Panc1 (cell line): ENCODE data around the gene CRISPLD2. TPM values are rescaled to one million over a fixed set of nuclear protein-coding genes. Genes with fewer than 3 reads are reported as not detected.

Experiments used
- ATAC-seq: fragments of 200-7000 bp; cut with Tn5 transposase; 2 replicates; pipeline ENCODE4 v1.9.1; 2020; ENCODE audit warnings: mild to moderate bottlenecking, moderate library complexity
- BruUV-seq: library from RNA; stranded (reverse); fragments of 400-500 nt; replicated peaks from 2 replicates; lab custom pipeline; 2021; lab: Mats Ljungman, UMichigan
- CTCF ChIA-PET: fragments of 300-600 bp; sonication (Branson Sonifier 250); formaldehyde crosslinking; loops from one replicate; lab custom pipeline; 2022; ENCODE audit warnings: antibody characterized with exemption; lab: Charles Lee
- POLR2A ChIA-PET: fragments of 300-600 bp; sonication (Branson Sonifier 250); formaldehyde crosslinking; loops from one replicate; lab custom pipeline; 2022; ENCODE audit warnings: antibody characterized with exemption; lab: Charles Lee
- DNase-seq: peaks from one replicate; pipeline ENCODE4 v3.0.0-alpha.2; 2010; ENCODE audit warnings: low read depth, low spot score
- H3K27ac ChIP-seq: 2 replicates; pipeline ENCODE4 v1.5.1; 2011; ENCODE audit warnings: mild to moderate bottlenecking, low read length, inconsistent platforms
- H3K27me3 ChIP-seq: fragments of 200-500 bp; sonication (Bioruptor generic); 2 replicates; pipeline ENCODE4 v1.6.0; 2014; ENCODE audit warnings: low read length, inconsistent platforms; ENCODE audit not compliant: control insufficient read depth, insufficient read depth
- H3K36me3 ChIP-seq: fragments of 200-500 bp; sonication (Bioruptor generic); 2 replicates; pipeline ENCODE4 v1.5.1; 2014; ENCODE audit warnings: inconsistent platforms, mild to moderate bottlenecking, low read length, moderate library complexity; ENCODE audit not compliant: control insufficient read depth, insufficient read depth
- H3K4me1 ChIP-seq: 2 replicates; pipeline ENCODE4 v1.5.1; 2011; ENCODE audit warnings: inconsistent platforms, mild to moderate bottlenecking, low read length, moderate library complexity; ENCODE audit not compliant: control insufficient read depth, insufficient read depth
- H3K4me3 ChIP-seq, 2 experiments: 2 replicates each; pipeline ENCODE4 v1.5.1; 2011 to 2012; ENCODE audit warnings: low read depth in 2 of 2, low read length in 2 of 2, mild to moderate bottlenecking in 2 of 2, inconsistent platforms in 1 of 2, moderate library complexity in 1 of 2
- H3K9me3 ChIP-seq: fragments of 200-500 bp; sonication (Bioruptor generic); 2 replicates; pipeline ENCODE4 v1.5.1; 2014; ENCODE audit warnings: low read depth, mild to moderate bottlenecking, inconsistent platforms, low read length, moderate library complexity; ENCODE audit not compliant: control insufficient read depth, insufficient read depth
- POLR2AphosphoS5 ChIP-seq: IDR thresholded peaks from 2 replicates; pipeline ENCODE4 v1.6.1; 2012; ENCODE audit warnings: mild to moderate bottlenecking, low read depth, low read length, moderate library complexity
- SIN3A ChIP-seq: IDR thresholded peaks from 2 replicates; pipeline ENCODE4 v1.6.1; 2012; ENCODE audit warnings: low read depth, mild to moderate bottlenecking, low read length, moderate library complexity, borderline replicate concordance; ENCODE audit not compliant: insufficient read depth
- TCF7L2 ChIP-seq: IDR thresholded peaks from 2 replicates; pipeline ENCODE4 v1.6.1; 2011; ENCODE audit warnings: mild to moderate bottlenecking, low read depth, low read length, inconsistent platforms
- in situ Hi-C: cut with HindIII; loops from 2 replicates; pipeline ENCODE4 v1.10.0; 2016; ENCODE audit warnings: low sequenced_read_pairs, low pct_unique_long_range_greater_than_20kb
- intact Hi-C: fragments of 100-400 bp; cut with micrococcal nuclease; formaldehyde crosslinking; loops from one replicate; pipeline ENCODE4 v1.10.0; 2022; ENCODE audit not compliant: unreplicated experiment
- total RNA-seq: library from RNA; stranded (reverse); gene quantifications from one replicate; pipeline ENCODE4 v1.2.1, GENCODE V29; 2021; ENCODE audit not compliant: unreplicated experiment
- TF ChIP-seq, protein P1 (sequence below), 2 experiments: IDR thresholded peaks; 2 replicates each; pipeline ENCODE4 v1.6.1; 2011 to 2012; ENCODE audit warnings: low read depth in 2 of 2, control low read depth in 1 of 2, low read length in 1 of 2, mild to moderate bottlenecking in 1 of 2, moderate library complexity in 1 of 2; ENCODE audit not compliant: insufficient read depth in 1 of 2
- TF ChIP-seq, protein P2 (sequence below): fragments of 450-650 bp; IDR thresholded peaks from 2 replicates; pipeline ENCODE4 v1.5.1; 2017; ENCODE audit warnings: mild to moderate bottlenecking

CRISPLD2 gene
- total RNA-seq, 1 experiment from 2014 or later: 12.9 TPM

DNA sequence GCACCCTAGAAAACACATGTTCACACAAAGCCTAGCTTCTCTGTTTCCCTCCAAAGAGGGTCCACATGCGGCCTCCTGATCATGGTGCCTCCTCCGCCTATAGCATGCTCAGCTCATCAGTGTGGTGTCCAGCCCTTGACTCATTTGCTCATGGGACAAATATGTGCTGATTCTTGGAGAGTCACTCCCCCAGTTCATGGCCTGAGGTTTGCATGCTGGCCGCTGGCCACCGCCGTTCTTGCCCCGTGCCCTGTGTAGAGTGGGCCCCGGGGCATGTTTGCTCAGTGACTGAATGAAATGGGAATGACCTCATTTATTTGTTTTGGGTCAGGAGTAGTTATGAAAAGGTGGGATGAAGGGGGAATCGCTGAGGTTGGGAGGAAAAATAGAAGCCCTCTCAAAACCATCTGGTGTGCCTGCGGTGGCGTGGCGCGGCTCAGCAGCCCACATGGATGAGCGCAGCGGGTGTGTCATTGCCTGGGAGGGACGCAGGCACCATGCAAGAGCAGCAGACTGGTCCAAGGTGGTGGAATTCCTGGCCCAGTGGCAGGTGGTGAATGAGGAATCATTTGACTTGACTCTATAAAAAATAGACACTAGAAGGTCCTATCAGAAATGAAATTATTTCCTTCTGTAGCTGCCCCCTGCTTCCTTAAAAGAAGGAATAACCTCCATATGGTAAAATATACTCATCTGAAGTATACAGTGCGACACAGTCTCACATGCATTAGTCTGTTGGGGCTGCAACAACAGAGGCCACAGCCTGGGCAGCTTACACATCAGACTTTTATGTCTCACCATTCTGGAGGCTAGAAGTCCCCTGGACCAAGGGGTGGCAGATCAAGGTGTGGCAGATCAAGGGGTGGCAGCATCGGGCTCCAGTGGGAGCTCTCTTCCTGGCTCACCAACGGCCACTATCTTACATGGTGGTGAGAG, 31.7 kb downstream of the CRISPLD2 start:
- POLR2A ChIA-PET: no interaction called here
- H3K27ac ChIP-seq: peak overlapping the region; percentile 80
- intact Hi-C loops: no loop called here

DNA sequence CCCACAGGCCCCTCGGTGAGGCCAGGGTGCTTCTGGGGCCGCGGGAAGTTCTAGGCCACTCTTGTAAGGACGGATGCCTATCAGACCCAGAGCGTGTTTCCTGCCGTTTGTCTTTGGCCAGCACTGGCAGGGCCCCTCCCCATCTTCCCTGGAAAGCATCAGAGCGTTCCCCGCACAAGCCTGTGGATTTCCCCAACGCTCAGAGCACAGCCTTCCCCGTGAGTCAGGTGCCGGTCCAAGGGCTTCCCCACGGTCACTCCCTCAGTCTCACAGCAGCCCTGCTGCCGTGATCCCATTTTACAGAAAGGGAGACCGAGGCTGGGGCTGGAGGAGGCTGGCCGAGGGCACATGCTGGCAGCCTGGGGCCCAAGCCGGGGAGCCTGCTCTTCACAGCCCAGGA, 33.7 kb downstream of the CRISPLD2 start:
- Histone ChIP-seq H3K9me3 (no peaks in the 10 kb centered on the region), H3K36me3 (no peaks in the 10 kb centered on the region), H3K4me3 (no peak overlapping the region), H3K27ac (no peak overlapping the region; the same call in 1 of the 2 replicates), H3K4me1 (peaks cover 32% of the 10 kb centered on the region), H3K27me3 (no peaks in the 10 kb centered on the region)
- TF ChIP-seq POLR2AphosphoS5 (no peak), SIN3A (no peak), TCF7L2 (no peak)
- TF ChIP-seq, protein P1, sequence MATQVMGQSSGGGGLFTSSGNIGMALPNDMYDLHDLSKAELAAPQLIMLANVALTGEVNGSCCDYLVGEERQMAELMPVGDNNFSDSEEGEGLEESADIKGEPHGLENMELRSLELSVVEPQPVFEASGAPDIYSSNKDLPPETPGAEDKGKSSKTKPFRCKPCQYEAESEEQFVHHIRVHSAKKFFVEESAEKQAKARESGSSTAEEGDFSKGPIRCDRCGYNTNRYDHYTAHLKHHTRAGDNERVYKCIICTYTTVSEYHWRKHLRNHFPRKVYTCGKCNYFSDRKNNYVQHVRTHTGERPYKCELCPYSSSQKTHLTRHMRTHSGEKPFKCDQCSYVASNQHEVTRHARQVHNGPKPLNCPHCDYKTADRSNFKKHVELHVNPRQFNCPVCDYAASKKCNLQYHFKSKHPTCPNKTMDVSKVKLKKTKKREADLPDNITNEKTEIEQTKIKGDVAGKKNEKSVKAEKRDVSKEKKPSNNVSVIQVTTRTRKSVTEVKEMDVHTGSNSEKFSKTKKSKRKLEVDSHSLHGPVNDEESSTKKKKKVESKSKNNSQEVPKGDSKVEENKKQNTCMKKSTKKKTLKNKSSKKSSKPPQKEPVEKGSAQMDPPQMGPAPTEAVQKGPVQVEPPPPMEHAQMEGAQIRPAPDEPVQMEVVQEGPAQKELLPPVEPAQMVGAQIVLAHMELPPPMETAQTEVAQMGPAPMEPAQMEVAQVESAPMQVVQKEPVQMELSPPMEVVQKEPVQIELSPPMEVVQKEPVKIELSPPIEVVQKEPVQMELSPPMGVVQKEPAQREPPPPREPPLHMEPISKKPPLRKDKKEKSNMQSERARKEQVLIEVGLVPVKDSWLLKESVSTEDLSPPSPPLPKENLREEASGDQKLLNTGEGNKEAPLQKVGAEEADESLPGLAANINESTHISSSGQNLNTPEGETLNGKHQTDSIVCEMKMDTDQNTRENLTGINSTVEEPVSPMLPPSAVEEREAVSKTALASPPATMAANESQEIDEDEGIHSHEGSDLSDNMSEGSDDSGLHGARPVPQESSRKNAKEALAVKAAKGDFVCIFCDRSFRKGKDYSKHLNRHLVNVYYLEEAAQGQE (IDR thresholded peaks at IDR 0.05; ENCODE audit: insufficient read depth in 1 of 2, low read depth in 2 of 2, low read length in 1 of 2): no peak
- TF ChIP-seq, protein P2, sequence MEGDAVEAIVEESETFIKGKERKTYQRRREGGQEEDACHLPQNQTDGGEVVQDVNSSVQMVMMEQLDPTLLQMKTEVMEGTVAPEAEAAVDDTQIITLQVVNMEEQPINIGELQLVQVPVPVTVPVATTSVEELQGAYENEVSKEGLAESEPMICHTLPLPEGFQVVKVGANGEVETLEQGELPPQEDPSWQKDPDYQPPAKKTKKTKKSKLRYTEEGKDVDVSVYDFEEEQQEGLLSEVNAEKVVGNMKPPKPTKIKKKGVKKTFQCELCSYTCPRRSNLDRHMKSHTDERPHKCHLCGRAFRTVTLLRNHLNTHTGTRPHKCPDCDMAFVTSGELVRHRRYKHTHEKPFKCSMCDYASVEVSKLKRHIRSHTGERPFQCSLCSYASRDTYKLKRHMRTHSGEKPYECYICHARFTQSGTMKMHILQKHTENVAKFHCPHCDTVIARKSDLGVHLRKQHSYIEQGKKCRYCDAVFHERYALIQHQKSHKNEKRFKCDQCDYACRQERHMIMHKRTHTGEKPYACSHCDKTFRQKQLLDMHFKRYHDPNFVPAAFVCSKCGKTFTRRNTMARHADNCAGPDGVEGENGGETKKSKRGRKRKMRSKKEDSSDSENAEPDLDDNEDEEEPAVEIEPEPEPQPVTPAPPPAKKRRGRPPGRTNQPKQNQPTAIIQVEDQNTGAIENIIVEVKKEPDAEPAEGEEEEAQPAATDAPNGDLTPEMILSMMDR: no peak
- CTCF ChIA-PET: no interaction called here
- in situ Hi-C loops: no loop called here
- intact Hi-C loops: no loop called here
- ATAC-seq (no peak), DNase-seq (no peak)
- POLR2A ChIA-PET: no interaction called here
- no TSS peak for BruUV-seq

More for the DNA sequence above, 31.7 kb downstream of the CRISPLD2 start:
- TF ChIP-seq, protein P1 (IDR thresholded peaks at IDR 0.05; ENCODE audit: insufficient read depth in 1 of 2, low read depth in 2 of 2, low read length in 1 of 2): 0 out of 4 replicates have a peak, but pooled peaks of 1 of the 2 experiments have one; percentile 29
- TF ChIP-seq TCF7L2 (peak; percentile 29; the same call in 1 of the 2 replicates), POLR2AphosphoS5 (peak; percentile 83; the same call in 1 of the 2 replicates), SIN3A (no peak)
- TF ChIP-seq, protein P2: no peak
- H3K36me3 ChIP-seq: no peaks in the 10 kb centered on the region
- H3K4me3 ChIP-seq: no peak overlapping the region
- no TSS peak for BruUV-seq
- CTCF ChIA-PET: no interaction called here
- in situ Hi-C loops: no loop called here
- H3K9me3 ChIP-seq: no peaks in the 10 kb centered on the region
- ATAC-seq: peak; percentile 91
- H3K4me1 ChIP-seq: peaks cover 43% of the 10 kb centered on the region
- H3K27me3 ChIP-seq: no peaks in the 10 kb centered on the region
- DNase-seq: peak; percentile 81
